Astrocyte of the cerebellum (primary cell): ENCODE results near the gene OSBPL8.
A peak's percentile ranks its signal among the peaks of the same experiment; 100 is the strongest.

Experiments
- DNase-seq: peaks from one replicate; pipeline ENCODE4 v3.0.0-alpha.2; 2011; ENCODE audit warnings: low read depth
- H3K4me3 ChIP-seq: 2 replicates; pipeline ENCODE4 v1.5.1; 2011; ENCODE audit warnings: mild to moderate bottlenecking, low read depth, low read length, moderate library complexity
- CTCF ChIP-seq: IDR thresholded peaks from 2 replicates; pipeline ENCODE4 v1.5.1; 2012; ENCODE audit warnings: low read length, low read depth, moderate library complexity, mild to moderate bottlenecking; ENCODE audit errors: missing control alignments
- in situ Hi-C: cut with HindIII; loops from 2 replicates; pipeline ENCODE4 v1.10.0; 2017; ENCODE audit warnings: low sequenced_read_pairs

The OSBPL8 gene

GRCh38 chr12:76310110-76310509 is 249.5 kb downstream of the OSBPL8 start:
- no peak for TF ChIP-seq CTCF
- H3K4me3 ChIP-seq, result no peak overlapping the region
- in situ Hi-C loops, result no loop called here
- peak; percentile 22 for DNase-seq

- no peak for DNase-seq
- in situ Hi-C loops, result no loop called here
- no peak overlapping the region for H3K4me3 ChIP-seq
- TF ChIP-seq CTCF, result no peak
Observed at GRCh38 chr12:76308866-76309265, 250.7 kb downstream of the OSBPL8 start.

GRCh38 chr12:76307083-76307482 is 252.5 kb downstream of the OSBPL8 start:
- no peak overlapping the region for H3K4me3 ChIP-seq
- TF ChIP-seq CTCF, result no peak
- in situ Hi-C loops, result no loop called here
- DNase-seq, result no peak

GRCh38 chr12:76303989-76304460 is 255.5 kb downstream of the OSBPL8 start:
- no peak overlapping the region for H3K4me3 ChIP-seq
- DNase-seq, result no peak
- in situ Hi-C loops, result no loop called here
- no peak for TF ChIP-seq CTCF

- H3K4me3 ChIP-seq, result no peak overlapping the region
- no peak for TF ChIP-seq CTCF
- in situ Hi-C loops, result no loop called here
- DNase-seq, result no peak
Observed at GRCh38 chr12:76303365-76303764, 256.2 kb downstream of the OSBPL8 start.
